CD4-positive, alpha-beta T cell treated with Interferon alpha-2 for 1 hour (primary cell): ENCODE data around the gene NAA50.

Experiments
- DNase-seq, 2 donors: peaks; one replicate each; pipeline ENCODE4 v3.0.0-alpha.2; 2020 to 2022

The NAA50 gene

DNA sequence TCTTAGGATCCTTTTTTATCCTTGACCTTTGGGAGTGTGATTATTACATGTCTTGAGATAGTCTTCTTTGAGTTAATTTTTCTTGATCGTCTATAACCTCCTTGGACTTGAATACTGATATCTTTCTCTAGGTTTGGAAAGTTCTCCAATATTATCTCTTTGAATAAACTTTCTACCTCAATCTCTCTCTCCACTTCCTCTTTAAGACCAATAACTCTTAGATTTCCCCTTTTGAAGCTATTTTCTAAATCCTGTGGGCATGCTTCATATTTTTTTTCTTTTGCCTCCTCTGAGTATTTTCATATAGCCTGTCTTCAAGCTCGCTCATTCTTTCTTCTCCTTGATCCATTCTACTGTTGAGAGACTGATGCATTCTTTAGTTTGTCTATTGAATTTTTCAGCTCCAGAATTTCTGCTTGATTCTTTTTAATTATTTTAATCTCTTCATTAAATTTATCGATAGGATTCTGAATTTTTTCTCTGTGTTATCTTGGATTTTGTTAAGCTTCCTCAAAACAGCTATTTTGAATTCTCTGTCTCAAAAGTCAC, 61.7 kb downstream of the NAA50 start:
- no peak for DNase-seq

DNA sequence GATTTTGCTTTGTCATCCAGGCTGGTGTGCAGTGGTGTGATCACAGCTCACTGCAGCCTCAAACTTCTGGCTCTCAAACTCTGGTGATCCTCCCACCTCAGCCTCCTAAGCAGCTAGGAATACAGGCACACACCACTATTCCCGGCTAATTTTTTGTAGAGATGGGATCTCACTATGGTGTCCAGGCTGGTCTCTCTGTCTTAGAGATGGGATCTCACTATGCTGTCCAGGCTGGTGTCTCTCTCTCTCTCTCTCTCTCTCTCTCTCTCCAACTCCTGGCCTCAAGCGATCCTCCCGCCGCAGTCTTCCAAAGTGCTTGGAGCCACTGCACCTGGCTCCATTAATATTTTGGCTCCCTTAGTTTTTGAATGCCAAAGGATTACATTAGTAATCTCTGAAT, 67.3 kb downstream of the NAA50 start:
- no peak for DNase-seq

DNA sequence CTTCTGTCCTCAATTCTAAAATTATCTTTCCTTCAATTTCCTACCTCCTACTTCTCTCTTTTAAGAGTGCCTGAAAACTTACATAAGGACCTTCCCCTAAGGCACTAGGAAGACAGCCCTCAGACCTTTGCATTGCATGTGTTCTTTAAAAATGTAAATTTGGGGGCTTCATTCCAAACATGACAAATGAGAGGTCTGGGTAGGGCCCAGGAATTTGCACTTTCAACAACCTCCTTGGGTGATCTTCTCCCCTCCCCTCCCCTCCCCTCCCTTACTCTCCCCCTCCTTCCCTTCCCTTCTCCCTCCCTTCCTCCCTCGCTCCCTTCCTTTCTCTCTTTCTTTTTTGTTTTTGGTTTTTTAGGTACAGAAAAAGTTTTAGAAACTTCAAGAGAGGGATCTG, 68.3 kb downstream of the NAA50 start:
- no peak for DNase-seq

DNA sequence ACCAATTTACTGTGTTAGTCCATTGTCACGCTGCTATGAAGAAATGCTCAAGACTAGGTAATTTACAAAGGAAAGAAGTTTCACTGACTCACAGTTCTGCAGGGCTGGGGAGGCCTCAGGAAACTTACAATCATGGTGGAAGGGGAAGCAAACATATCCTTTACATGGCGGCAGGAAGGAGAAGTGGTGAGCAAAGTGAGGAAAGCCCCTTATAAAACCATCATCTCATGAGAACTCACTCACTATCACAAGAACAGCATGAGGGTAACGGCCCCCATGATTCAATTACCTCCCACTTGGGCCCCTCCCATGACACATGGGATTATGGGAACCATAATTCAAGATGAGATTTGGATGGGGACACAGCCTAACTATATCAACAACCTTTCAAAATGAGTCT, 69.8 kb downstream of the NAA50 start:
- DNase-seq: no peak

DNA sequence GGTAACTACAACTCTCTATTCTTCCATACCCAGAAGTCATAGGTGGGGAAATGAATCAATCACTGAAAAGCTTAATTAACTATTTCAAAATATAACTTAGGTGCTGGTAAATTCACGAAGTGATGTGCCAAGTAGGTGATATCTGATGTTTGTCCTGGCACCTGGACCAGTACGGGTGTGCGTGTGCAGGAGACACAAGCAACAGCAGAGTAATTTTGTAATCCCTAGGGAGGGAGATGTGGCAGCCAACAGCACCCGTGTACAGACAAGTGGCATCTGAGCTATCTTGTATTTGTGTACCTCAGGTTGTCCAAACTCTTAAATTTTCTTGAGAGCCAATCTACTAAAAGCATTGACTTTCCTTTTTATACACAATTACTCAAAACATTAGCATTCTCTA, 72.5 kb downstream of the NAA50 start:
- DNase-seq: no peak

DNA sequence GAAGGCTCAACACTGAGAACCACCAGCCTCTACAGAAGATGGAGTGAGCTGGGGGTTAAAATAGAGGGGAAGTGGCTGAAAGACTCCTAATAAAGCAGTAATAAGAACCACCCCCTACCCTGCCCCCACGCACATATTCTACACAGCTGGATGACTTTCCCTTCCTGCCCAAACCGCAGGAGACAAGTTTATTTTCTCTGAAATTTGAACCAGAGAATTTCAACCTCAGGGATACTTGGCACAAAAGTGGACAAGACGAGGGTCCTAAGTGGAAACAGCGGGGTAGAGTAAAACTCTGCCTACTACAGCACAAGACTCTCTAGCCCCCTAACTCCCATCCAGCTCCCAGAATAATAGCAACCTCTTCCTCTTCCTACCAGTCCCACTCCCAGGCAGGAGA, 78.0 kb downstream of the NAA50 start:
- DNase-seq: no peak
